ENCODE data around the gene PRKCE.

PRKCE gene

GRCh38 chr2:45755585-45756335 lies 104.3 kb downstream of the PRKCE start:
- DNase-seq (ENCODE audit: low spot score) = no peak

GRCh38 chr2:45758018-45758417 lies 106.5 kb downstream of the PRKCE start:
- DNase-seq (ENCODE audit: low spot score) = no peak

- DNase-seq (ENCODE audit: low spot score) = no peak
Observed at GRCh38 chr2:45759310-45759851, 107.9 kb downstream of the PRKCE start.

- no peak for DNase-seq (ENCODE audit: low spot score)
Observed at GRCh38 chr2:45761635-45762034, 110.2 kb downstream of the PRKCE start.

- no peak for DNase-seq (ENCODE audit: low spot score)
Observed at GRCh38 chr2:45763255-45763654, 111.8 kb downstream of the PRKCE start.

GRCh38 chr2:45763797-45764196 lies 112.3 kb downstream of the PRKCE start:
- DNase-seq (ENCODE audit: low spot score) = no peak

- no peak for DNase-seq (ENCODE audit: low spot score)
Observed at GRCh38 chr2:45765007-45765727, 113.7 kb downstream of the PRKCE start.

GRCh38 chr2:45765728-45766254 lies 114.3 kb downstream of the PRKCE start:
- DNase-seq (ENCODE audit: low spot score) = no peak

GRCh38 chr2:45768208-45768607 lies 116.7 kb downstream of the PRKCE start:
- DNase-seq (ENCODE audit: low spot score) = no peak

GRCh38 chr2:45769056-45769455 lies 117.6 kb downstream of the PRKCE start:
- no peak for DNase-seq (ENCODE audit: low spot score)

GRCh38 chr2:45769854-45770576 lies 118.5 kb downstream of the PRKCE start:
- DNase-seq (ENCODE audit: low spot score) = no peak

- DNase-seq (ENCODE audit: low spot score) = no peak
Observed at GRCh38 chr2:45770811-45771210, 119.3 kb downstream of the PRKCE start.

GRCh38 chr2:45771261-45771660 lies 119.8 kb downstream of the PRKCE start:
- DNase-seq (ENCODE audit: low spot score) = peak; percentile 38

- DNase-seq (ENCODE audit: low spot score) = no peak
Observed at GRCh38 chr2:45772038-45772437, 120.6 kb downstream of the PRKCE start.

GRCh38 chr2:45773909-45774308 lies 122.4 kb downstream of the PRKCE start:
- no peak for DNase-seq (ENCODE audit: low spot score)

GRCh38 chr2:45774688-45775244 lies 123.3 kb downstream of the PRKCE start:
- no peak for DNase-seq (ENCODE audit: low spot score)

GRCh38 chr2:45776160-45776955 lies 124.9 kb downstream of the PRKCE start:
- DNase-seq (ENCODE audit: low spot score) = no peak

GRCh38 chr2:45777996-45778719 lies 126.7 kb downstream of the PRKCE start:
- no peak for DNase-seq (ENCODE audit: low spot score)

- peak; percentile 84 for DNase-seq (ENCODE audit: low spot score)
Observed at GRCh38 chr2:45778720-45779171, 127.3 kb downstream of the PRKCE start.

Measured in iPS-NIHi11 (cell line).